SK-N-SH treated with all-trans-retinoic acid at 6 μM for 48 hours (cell line): Measurements from ENCODE around the gene SAYSD1.

Source experiments
- ATAC-seq: fragments of 200-7000 bp; cut with Tn5 transposase; 3 replicates; pipeline ENCODE4 v1.9.1; 2020; ENCODE audit warnings: mild to moderate bottlenecking, moderate library complexity
- BACH2 ChIP-seq: fragments of 250-450 bp; sonication (Bioruptor Pico); IDR thresholded peaks from 2 replicates; pipeline ENCODE4 v1.9.0; 2021; ENCODE audit warnings: mild to moderate bottlenecking, borderline replicate concordance
- CREB5 ChIP-seq: fragments of 250-450 bp; sonication (Bioruptor Pico); IDR thresholded peaks from 2 replicates; pipeline ENCODE4 v1.5.1; 2020; ENCODE audit warnings: low read depth, mild to moderate bottlenecking, moderate library complexity
- ESRRG ChIP-seq: fragments of 250-450 bp; sonication (Bioruptor Pico); IDR thresholded peaks from 2 replicates; pipeline ENCODE4 v1.6.1; 2021; ENCODE audit warnings: mild to moderate bottlenecking
- GLIS3 ChIP-seq: fragments of 250-450 bp; sonication (Bioruptor Pico); IDR thresholded peaks from 2 replicates; pipeline ENCODE4 v1.5.0; 2020; ENCODE audit warnings: mild to moderate bottlenecking, moderate library complexity
- ISL1 ChIP-seq: fragments of 250-450 bp; sonication (Bioruptor Pico); IDR thresholded peaks from 2 replicates; pipeline ENCODE4 v2.1.2; 2022; ENCODE audit warnings: mild to moderate bottlenecking, moderate library complexity
- OSR1 ChIP-seq: fragments of 250-450 bp; sonication (Bioruptor Pico); IDR thresholded peaks from 2 replicates; pipeline ENCODE4 v1.8.0; 2022; ENCODE audit warnings: moderate library complexity, mild to moderate bottlenecking, inconsistent platforms
- PATZ1 ChIP-seq: fragments of 250-450 bp; sonication (Bioruptor Pico); IDR thresholded peaks from 2 replicates; pipeline ENCODE4 v1.8.0; 2020; ENCODE audit warnings: mild to moderate bottlenecking, moderate library complexity, borderline replicate concordance
- POU6F1 ChIP-seq: fragments of 250-450 bp; sonication (Bioruptor Pico); IDR thresholded peaks from 2 replicates; pipeline ENCODE4 v1.8.0; 2021; ENCODE audit warnings: low read depth, mild to moderate bottlenecking, moderate library complexity, borderline replicate concordance
- PPARA ChIP-seq: fragments of 250-450 bp; sonication (Bioruptor Pico); IDR thresholded peaks from 2 replicates; pipeline ENCODE4 v1.5.0; 2020; ENCODE audit warnings: mild to moderate bottlenecking, borderline replicate concordance
- RARB ChIP-seq: fragments of 250-450 bp; sonication (Bioruptor Pico); IDR thresholded peaks from 2 replicates; pipeline ENCODE4 v1.8.0; 2021; ENCODE audit warnings: mild to moderate bottlenecking, moderate library complexity
- SNAI2 ChIP-seq: fragments of 250-450 bp; sonication (Bioruptor Pico); IDR thresholded peaks from 2 replicates; pipeline ENCODE4 v1.5.0; 2020; ENCODE audit warnings: mild to moderate bottlenecking, moderate library complexity
- TCF4 ChIP-seq: fragments of 250-450 bp; sonication (Bioruptor Pico); IDR thresholded peaks from 2 replicates; pipeline ENCODE4 v1.8.0; 2021; ENCODE audit warnings: mild to moderate bottlenecking, moderate library complexity, borderline replicate concordance
- TOX ChIP-seq: fragments of 250-450 bp; sonication (Bioruptor Pico); IDR thresholded peaks from 2 replicates; pipeline ENCODE4 v1.8.0; 2021; ENCODE audit warnings: mild to moderate bottlenecking, moderate library complexity, borderline replicate concordance
- ZC3H10 ChIP-seq: fragments of 250-450 bp; sonication (Bioruptor Pico); IDR thresholded peaks from 2 replicates; pipeline ENCODE4 v1.5.1; 2021; ENCODE audit warnings: mild to moderate bottlenecking, moderate library complexity
- ZFP3 ChIP-seq: fragments of 250-450 bp; sonication (Bioruptor Pico); IDR thresholded peaks from 2 replicates; pipeline ENCODE4 v1.5.0; 2020; ENCODE audit warnings: mild to moderate bottlenecking, moderate library complexity
- ZFP30 ChIP-seq: fragments of 450-650 bp; formaldehyde crosslinking; IDR thresholded peaks from 2 replicates; pipeline ENCODE4 v1.5.0; 2022; ENCODE audit warnings: mild to moderate bottlenecking, moderate library complexity
- ZNF565 ChIP-seq: fragments of 450-650 bp; formaldehyde crosslinking; conservative IDR thresholded peaks from 2 replicates; pipeline ENCODE4 v1.5.0; 2020; ENCODE audit warnings: low read depth, mild to moderate bottlenecking, moderate library complexity
- ZNF70 ChIP-seq: fragments of 450-650 bp; formaldehyde crosslinking; IDR thresholded peaks from 2 replicates; pipeline ENCODE4 v1.5.0; 2020; ENCODE audit warnings: mild to moderate bottlenecking, moderate library complexity
- ZNF8 ChIP-seq: fragments of 450-650 bp; formaldehyde crosslinking; IDR thresholded peaks from 2 replicates; pipeline ENCODE4 v1.5.0; 2020; ENCODE audit warnings: mild to moderate bottlenecking, moderate library complexity
- TF ChIP-seq, protein P1 (sequence below): fragments of 250-450 bp; sonication (Bioruptor Pico); IDR thresholded peaks from 2 replicates; pipeline ENCODE4 v1.5.1; 2021; ENCODE audit warnings: mild to moderate bottlenecking, moderate library complexity

The SAYSD1 gene

DNA sequence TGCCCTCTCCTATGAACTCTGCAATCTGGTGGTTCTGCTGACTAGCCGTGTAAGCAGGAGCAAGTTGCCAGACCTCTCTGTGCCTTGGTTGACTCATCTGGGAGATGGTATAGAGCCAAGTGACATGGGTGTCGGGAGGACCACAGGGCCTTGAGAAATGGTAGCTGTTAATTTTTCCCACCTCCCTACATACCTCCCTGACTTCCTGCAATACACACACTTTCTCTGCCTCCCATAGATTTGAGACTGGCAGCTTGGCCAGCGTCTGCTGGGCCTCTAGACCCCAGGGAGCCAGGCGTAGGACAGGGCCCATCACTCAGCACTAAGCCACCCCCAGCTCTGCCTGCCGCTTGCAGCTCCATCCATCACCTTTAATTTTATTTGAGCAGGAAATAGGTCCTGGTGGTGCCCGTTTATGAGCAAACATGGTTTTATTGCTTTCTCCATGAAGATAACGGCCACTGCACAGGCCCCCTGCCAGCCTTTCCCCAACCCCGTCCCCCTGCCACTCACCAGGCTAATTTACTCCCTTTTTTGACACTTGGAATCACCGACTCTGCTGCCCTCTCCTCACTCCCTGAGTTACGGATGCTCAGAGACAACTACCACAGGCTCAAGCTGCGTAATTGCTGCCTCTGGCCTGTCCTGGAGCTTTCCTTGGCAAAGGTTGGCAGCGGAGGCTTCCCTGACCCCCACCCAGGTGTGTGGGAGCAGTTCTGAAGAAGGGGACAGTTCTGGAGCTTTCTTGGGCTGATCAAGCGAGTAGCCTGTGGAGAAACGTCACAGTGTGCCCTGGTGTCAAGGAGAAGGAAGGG, 55.3 kb downstream of the SAYSD1 start:
- TF ChIP-seq TCF4 (CRISPR knock-in tag) = peak; percentile 50; the same call in 1 of the 2 replicates
- TF ChIP-seq ZFP3 (CRISPR knock-in tag) = no peak
- TF ChIP-seq CREB5 = no peak
- TF ChIP-seq, all 23 proteins: peak for 1
- ATAC-seq = peak; percentile 16

- ATAC-seq = no peak
- TF ChIP-seq TOX (no peak), ESRRG (CRISPR knock-in tag) (no peak), POU6F1 (CRISPR knock-in tag) (no peak), TCF4 (CRISPR knock-in tag) (no peak), SNAI2 (CRISPR knock-in tag) (no peak), PPARA (CRISPR knock-in tag) (no peak), OSR1 (CRISPR knock-in tag) (no peak)
- TF ChIP-seq, protein P1, sequence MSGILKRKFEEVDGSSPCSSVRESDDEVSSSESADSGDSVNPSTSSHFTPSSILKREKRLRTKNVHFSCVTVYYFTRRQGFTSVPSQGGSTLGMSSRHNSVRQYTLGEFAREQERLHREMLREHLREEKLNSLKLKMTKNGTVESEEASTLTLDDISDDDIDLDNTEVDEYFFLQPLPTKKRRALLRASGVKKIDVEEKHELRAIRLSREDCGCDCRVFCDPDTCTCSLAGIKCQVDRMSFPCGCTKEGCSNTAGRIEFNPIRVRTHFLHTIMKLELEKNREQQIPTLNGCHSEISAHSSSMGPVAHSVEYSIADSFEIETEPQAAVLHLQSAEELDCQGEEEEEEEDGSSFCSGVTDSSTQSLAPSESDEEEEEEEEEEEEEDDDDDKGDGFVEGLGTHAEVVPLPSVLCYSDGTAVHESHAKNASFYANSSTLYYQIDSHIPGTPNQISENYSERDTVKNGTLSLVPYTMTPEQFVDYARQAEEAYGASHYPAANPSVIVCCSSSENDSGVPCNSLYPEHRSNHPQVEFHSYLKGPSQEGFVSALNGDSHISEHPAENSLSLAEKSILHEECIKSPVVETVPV (CRISPR knock-in tag) = no peak
Measured at GRCh38 chr6:39058471-39059147, 56.4 kb downstream of the SAYSD1 start.

- no peak for ATAC-seq
- no peak for TF ChIP-seq ZFP30
Measured at GRCh38 chr6:39057251-39058155, 57.5 kb downstream of the SAYSD1 start.

GRCh38 chr6:39056681-39057080, 58.3 kb downstream of the SAYSD1 start:
- TF ChIP-seq BACH2 (CRISPR knock-in tag) = no peak
- TF ChIP-seq RARB (CRISPR knock-in tag) = no peak
- no peak for TF ChIP-seq ZNF70 (CRISPR knock-in tag)
- no peak for TF ChIP-seq ESRRG (CRISPR knock-in tag)
- no peak for TF ChIP-seq ZNF565 (CRISPR knock-in tag)
- no peak for TF ChIP-seq ZFP30
- no peak for TF ChIP-seq GLIS3
- TF ChIP-seq OSR1 (CRISPR knock-in tag) = no peak
- TF ChIP-seq ZC3H10 (CRISPR knock-in tag) = no peak
- TF ChIP-seq, protein P1 (CRISPR knock-in tag) = no peak
- no peak for ATAC-seq

GRCh38 chr6:39056191-39056590, 58.8 kb downstream of the SAYSD1 start:
- TF ChIP-seq PPARA (CRISPR knock-in tag) (no peak), ZNF70 (CRISPR knock-in tag) (no peak), ZNF8 (CRISPR knock-in tag) (no peak), ISL1 (no peak), RARB (CRISPR knock-in tag) (no peak), ZC3H10 (CRISPR knock-in tag) (no peak), ZFP3 (CRISPR knock-in tag) (no peak), PATZ1 (CRISPR knock-in tag) (no peak), SNAI2 (CRISPR knock-in tag) (no peak), CREB5 (no peak), OSR1 (CRISPR knock-in tag) (no peak)
- ATAC-seq = no peak
